HG02973 (cell line): ENCODE results near the gene UVRAG.
"Not testable (repeated sequence)": the region's sequence is repeated elsewhere in the genome, so short reads cannot be mapped to it uniquely, and the experiment has no call there.

Experiments
- ATAC-seq: cut with Tn5 transposase; IDR thresholded peaks from one replicate; pipeline ENCODE4 v1.9.1; 2021; ENCODE audit warnings: moderate library complexity; ENCODE audit not compliant: unreplicated experiment

UVRAG gene

DNA sequence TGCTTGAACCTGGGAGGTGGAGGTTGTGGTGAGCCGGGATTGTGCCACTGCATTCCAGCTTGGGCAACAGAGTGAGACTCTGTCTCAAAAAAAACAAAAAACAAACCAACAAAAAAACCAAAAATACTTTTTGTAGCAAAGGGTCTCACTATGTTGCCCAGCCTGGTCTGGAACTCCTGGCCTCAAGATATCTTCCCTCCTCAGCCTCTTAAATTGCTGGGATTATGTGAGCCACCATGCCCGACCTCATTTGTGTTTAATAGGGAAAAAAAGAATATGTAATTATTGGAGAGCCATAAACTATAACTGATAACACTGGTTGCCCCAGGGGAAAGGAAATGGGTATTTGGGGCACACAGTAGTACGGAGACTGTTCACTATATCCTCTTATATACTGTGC, 19.7 kb downstream of the UVRAG start:
- ATAC-seq: no peak

DNA sequence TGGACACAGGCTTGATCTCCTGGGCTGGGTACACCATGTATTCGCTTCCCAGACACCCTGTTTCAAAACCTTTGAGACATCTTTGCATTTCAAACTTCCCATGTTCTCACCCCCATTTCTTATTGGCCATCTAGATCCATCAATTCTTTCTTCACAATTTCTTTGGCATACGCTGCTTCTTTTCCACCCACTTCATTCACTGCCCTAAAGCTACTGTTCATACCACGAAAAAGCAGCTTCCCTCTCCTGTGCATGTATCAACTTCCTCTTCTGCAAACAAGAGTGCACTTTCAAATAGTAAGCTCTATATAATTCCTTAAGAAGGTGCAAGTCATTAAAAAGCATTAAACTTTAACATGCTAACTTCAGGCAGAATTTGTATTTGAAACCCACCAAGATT, 21.4 kb downstream of the UVRAG start:
- ATAC-seq: no peak

DNA sequence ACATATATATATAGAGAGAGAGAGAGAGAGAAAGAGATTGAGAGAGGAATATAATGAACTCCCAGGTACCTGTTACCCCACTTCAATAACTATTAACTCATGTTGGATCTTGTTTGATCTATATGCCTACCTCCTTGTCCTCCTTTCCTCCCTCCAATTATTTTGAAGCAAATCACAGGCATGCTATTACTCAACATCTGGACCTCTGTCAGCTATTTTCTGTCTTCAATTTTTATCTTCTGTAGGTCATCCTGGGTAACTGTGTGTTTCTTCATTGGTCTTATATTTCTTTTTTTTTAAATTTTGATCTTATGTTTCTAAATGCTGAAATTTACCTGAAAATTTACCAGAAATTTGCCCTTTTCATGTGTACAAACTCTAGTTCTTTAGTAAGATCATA, 24.8 kb downstream of the UVRAG start:
- no peak for ATAC-seq

DNA sequence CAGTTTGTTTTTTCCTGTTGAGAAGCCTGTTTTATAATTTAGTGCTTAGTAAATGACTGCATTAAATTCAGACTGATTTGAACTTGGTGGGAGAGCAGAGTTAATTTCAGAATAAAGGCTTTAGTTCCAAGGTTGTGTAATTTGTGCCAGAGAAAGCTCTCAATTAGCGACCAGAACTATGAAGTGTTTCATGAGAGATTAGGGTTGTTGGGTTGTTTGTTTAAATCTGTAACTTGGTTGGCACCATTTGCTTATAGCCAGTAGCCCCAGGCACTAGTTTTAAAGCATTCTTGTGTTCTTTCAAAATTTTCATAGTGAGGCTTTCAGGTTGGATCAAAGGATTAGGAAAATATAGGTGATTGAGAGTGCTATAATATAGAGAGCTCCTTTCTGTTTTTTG, 25.5 kb downstream of the UVRAG start:
- no peak for ATAC-seq

DNA sequence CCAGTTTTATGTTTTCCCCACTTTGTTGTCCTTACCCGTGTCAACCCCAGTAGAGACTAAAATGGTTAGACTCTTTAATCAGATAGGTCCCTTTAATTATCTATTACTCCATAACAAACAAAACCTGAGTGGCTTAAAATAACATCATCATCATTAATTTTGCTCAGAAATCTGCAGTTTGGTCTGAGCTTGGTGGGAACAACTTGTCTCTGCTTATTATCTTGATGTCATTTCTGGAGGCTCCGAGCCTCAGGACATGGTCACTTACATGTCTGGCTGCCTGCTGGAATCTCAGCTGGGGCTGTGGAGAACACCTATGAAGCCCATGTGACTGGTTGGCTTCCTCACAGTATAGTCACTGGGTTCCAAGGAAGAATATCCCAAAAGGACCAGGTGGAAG, 26.7 kb downstream of the UVRAG start:
- no peak for ATAC-seq

DNA sequence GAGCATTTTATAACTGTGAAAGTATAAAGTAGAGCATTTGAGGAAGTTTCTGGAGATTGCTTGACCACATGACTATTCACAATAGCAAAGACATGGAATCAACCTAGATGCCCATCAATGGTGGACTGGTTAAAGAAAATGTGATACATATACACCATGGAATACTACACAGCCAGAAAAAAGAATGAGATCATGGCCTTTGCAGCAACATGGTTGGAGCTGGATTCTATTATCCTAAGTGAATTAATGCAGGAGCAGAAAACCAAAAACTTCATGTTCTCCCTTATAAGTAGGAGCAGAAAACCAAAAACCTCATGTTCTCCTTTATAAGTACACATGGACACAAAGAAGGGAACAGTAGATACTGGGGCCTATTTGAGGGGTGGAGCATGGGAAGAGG, 30.3 kb downstream of the UVRAG start:
- no peak for ATAC-seq

DNA sequence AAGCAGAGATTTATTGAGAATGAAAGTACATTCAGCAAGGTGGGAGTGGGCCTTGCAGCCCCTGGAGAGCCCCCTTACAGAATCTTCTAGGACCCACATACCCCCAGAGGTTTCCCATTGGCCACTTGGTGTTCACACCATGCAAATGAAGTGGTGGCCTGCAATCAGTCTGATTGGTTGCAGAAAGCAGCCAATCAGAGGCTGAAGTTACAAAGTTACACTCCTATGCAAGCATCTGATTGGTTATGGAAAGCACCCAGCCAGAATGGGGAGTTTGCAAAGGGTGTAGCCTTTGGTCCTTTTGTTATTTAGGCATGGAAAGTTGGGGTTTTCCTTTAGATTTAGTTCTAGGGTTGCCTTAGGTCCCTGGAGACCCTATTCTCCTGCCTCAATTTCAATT, 34.9 kb downstream of the UVRAG start:
- no peak for ATAC-seq

DNA sequence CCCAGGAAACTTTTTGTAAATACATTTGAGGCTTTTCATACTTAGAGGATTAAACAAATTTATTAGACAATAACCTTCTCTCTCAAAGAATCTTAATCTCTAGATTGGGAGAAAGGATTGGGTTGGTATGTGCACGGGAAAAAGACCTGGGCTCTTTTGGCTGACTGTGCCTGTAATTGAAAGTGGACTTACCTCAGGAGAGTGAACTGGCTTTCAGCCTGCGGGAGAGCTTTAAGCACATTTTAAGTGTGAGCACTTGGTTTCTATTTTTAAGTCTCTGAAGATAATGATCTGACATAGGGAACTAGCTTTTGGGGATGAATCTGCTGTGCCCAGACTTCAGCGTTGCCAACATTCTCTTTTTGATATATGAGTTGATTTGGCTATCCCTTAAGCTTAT, 35.8 kb downstream of the UVRAG start:
- no peak for ATAC-seq

DNA sequence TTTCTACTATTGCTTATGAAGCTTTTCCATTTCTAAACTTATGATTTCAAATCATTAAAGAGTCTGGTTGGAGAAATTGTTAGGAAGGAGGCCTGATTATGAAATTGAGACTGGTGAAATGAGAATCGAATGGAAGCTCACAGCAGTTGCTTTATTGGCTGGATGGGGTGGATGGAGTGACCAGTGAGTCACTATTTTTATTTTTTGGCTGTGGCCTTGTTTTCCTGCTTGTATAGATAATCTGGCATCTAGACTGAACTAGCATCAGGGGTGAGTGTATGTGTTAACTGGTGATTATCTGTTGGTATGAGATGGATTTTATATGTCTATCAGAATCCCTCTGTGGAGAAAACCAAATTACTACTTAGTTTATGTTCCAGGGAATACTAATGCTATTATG, 36.2 kb downstream of the UVRAG start:
- ATAC-seq: no peak

DNA sequence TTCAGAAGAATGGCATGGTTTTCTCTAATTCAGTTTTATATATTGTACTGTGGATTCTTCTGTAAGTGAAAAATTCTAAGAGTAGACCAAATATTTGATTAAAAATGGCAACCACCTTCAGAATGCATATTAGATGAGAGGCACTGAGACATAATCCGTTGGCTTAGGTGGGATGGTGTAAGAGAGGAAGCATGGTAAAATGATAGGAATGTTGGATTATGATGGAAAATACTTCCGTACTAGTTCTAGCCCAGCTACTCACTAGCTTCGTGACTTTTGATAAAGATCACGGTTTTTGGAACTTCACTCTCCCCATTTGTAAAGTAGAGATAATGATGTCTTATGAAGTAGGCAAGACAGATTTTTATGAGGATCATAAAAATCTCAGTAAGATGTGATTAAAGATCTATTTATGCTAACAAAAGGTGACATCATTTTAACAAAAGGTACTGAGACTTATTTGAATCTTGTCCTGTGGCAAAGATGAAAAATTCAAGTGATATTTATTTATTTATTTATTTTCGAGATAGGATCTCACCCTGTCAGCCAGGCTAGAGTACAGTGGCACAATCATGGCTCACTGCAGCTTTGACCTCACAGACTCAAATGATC, 37.5 kb downstream of the UVRAG start:
- no peak for ATAC-seq

DNA sequence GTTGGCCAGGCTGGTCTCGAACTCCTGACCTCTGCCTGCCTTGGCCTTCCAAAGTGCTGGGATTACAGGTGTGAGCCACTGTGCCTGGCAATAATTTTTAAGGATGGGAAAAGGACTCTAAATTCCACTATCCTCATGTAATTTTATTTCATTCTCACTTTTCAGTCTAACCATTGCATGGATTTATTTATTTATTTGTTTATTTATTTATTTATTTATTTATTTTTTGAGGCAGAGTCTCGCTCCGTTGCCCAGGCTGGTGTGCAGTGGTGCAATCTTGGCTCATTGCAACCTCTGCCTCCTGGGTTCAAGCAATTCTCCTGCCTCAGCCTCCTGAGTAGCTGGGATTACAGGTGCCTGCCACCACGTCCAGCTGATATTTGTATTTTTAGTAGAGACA, 38.6 kb downstream of the UVRAG start:
- ATAC-seq: not testable (repeated sequence)

DNA sequence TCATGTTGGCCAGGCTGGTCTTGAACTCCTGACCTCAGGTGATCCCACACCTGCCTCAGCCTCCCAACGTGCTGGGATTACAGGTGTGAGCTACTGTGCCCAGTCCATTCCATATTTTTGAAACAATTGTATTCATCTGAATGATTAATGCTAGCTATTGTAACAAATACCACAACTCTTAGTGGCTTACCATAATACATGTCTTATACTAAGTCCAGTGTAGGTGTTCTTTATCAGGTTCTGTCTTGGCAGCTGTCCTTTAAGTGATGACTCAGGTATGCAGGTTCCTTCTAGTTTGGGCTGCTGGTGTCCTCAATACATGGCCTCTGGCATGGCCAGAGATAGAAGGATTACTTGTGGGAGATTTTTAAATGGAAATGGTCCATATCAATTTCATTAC, 39.0 kb downstream of the UVRAG start:
- ATAC-seq: no peak

DNA sequence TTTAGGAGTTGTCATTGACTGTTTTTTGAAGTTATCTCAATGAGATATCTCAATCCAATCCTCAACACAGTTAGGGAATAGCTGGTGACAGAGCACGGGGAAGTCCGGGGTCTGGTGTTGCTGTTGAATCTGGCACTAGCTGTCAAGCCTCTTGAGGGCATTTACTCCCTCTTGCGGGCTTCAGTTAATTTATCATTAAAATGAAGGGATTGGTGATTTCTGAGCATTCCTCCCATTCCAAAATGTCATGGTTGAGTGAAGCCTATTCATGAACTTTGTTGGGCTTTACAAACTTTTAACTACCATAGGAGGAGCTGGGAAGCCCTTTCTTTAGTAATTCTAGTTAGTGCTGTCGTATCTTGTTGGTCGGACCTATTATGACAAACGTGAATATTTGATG, 40.2 kb downstream of the UVRAG start:
- ATAC-seq: no peak

DNA sequence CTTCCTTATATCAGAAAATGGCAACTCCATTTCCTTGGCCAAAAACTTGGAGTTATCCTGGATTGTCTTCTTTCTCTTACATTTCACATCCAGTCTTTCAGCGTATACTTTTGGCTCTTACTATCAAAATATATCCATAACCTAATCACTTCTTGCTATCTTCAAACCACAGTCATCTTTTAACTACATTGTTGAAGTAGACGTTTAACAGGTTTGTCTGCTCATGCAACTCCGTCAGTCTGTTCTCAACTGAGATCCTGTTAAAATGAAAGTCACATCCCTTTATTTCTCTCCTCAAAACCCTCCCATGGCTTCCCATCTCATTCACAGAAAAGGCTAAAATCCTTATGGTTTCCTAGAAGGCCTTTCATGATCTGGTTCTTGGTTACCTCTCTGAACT, 41.9 kb downstream of the UVRAG start:
- no peak for ATAC-seq

DNA sequence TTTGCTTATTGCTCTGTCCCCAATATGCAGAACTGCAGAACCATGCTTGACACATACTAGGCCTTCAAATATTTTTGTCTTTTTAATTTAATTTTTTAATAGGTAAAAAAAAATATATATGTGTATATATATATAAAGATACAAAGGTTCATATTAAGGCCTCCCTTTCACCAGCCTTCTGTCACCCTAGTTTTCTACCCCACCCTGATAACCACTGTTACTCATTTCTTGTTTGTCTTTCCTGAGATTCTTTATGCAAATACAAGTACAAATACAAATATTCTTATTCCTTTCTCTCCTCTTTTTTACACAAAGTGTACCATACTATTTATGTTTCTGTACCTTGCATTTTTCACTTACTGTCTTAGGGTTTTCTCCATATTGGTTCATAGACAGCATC, 43.0 kb downstream of the UVRAG start:
- no peak for ATAC-seq

DNA sequence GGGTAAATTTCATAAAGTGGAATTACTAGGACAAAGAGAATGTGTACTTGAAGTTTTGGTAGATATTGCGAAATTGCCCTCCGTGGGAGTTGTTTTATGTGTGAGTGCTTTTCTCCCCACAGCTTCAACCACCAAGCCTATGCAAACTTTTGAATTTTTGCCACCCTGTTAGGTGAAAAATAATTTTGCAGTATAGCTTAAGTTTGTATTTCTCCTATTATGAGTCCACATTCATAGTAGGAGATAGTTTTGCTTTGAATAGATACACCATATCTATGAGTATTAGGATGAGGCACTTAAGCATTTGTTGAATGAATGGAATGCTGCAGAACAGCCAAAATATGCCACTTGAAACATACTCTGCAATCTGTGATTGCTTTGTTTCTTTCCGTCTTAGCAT, 43.6 kb downstream of the UVRAG start:
- no peak for ATAC-seq

DNA sequence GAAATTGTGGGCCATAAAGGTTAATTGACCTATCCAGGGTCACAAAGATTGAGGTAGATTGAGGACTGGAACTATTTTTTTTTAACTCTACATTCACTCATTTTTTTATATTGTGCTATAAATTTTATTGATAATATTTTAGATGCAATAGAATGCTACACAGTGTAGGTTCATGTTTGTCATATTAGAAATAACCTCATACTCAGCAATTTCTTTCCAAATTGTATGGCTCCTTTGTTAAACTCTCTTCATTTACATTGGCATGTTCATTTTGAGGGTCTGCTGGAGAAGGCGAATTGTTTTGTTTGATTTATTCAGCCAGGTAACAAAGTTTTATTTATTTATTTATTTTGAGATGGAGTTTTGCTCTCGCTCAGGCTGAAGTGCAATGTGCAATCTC, 44.6 kb downstream of the UVRAG start:
- no peak for ATAC-seq

DNA sequence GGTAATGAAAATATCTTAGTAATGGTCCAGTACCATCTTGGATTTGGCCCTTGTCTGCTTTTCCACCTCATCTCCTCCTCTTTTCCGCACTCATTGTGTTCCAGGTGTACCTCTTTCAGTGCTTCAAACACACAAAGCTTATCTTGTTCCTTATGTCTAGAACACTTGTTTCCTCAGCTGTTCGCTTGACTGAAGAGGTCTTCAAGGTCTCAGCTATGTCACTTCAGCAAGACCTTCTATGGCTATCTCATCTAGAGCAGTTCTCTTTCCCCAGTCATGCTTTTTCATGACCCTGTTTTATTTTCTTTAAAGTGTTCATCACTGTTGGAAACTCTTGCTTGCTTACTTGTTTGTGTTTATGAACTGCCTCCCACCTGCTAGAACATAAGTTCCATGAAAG, 47.4 kb downstream of the UVRAG start:
- no peak for ATAC-seq

DNA sequence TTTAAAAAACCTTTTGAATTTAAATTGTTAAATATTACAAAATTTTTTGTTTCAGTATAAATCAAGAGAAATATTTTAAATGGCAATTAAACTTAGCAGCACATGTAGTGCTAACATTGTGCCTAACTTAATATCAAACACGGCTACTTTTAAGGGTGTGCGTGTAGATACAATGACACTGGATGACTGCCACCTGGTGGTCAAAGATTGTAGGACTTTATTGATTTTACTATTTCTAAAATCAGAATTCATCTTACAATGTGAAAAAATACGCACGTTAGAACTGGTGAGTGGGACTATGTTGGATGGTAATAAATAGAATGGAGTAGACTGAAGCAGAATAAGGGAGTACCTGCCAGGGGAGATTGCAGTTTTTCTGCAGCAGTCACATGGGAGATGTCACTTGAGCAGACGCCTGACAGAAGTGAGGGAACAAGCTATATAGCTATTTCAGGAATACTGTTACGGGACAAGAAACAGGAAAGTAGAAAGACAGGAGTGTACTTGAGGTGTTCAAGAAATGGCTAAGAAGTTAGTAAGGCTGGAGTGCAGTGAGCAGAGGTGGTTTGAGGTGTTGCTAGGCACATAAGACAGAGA, 52.9 kb downstream of the UVRAG start:
- ATAC-seq: no peak

DNA sequence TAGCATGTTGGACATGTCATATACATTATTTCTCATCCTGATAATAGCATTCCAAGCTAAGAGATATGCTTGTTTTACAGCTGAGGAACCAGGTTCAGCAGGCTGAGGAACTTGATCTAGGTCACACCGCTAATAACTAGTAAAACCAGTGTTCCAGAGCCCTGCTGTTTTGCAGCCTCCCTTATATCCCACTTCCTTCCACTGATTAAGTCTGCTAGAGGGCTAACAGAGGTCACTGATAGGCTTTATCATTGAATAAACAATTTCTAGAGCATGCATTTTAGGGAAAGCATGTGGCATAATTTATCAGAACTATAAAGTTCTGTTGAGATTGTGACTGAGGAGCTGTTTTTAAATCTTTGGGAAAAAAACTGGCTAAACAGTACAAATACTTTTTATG, 54.0 kb downstream of the UVRAG start:
- no peak for ATAC-seq

DNA sequence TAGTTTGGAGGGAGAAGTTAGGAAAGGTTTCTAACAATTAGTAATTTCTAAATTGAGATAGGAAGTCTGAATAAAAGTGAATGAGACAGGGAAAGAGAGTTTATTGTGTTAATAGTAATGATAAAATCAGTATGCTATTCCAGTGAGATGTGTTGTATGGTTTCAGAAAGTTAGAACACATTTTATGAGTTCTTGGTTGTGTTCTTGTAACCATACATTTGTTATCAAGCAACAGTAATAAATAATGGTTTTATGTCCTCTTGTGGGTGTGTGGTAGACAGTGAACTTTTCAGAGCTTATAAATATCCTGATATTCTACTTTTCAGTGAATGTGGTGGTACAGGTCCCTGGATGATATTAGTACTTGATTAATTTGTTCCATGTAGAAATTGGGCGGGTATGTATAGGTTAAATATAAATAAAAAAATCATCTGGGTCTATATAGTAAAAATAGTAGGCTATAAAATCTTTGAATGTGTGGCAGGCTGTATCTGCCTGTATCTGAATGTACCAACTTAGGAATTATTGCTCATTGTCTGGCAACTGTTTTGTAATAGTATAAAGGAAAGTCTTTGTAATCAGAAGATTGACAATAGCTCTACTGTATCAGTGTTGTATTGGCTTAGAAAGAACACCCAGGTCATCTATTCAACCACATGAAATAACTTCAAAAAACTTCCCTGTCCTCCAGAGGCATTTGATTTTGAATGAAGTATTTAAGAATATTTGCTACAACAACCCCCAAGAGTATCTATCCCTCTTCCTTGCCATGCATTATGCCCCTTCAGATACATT, 54.8 kb downstream of the UVRAG start:
- no peak for ATAC-seq

DNA sequence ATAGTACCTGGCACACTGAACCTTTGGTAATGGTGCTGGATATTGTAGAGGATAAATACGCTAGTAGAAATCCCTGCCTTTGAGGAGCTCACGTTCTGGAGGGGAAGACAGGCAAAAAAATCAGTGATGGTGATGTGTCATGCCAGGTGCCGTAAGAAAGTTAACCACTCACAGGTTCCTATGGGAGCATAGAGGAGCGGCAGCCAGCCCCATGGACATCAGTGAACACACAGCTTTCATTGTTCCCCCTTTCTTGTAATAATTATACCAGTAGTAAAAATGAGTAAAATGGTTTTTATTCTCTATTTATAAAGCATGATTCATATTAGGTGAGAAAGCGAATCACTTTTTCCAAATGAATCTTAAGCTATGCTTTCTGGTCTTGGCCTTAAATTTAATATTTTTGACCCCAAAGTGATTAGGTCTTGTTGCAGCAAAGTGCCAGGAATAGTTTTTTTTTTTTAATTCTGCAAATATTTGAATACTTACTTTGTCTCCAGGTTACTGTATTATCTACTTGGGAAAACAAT, 57.9 kb downstream of the UVRAG start:
- peak; percentile 44 for ATAC-seq
